Lower leg skin (tissue), 3 donors: Measurements from ENCODE around the gene TMEM87A.

Source experiments
- POLR2A ChIP-seq, 2 donors: fragments of 450-650 bp; IDR thresholded peaks; one replicate each; pipeline ENCODE4 v1.6.1; 2016 to 2017; ENCODE audit warnings: antibody characterized with exemption in 2 of 2, mild to moderate bottlenecking in 1 of 2, moderate library complexity in 1 of 2
- TF ChIP-seq, protein P1 (sequence below), 3 donors: fragments of 450-650 bp; IDR thresholded peaks; one replicate each; pipeline ENCODE4 v1.5.1; 2016; ENCODE audit warnings: antibody characterized with exemption in 3 of 3, mild to moderate bottlenecking in 3 of 3, moderate library complexity in 2 of 3

DNA sequence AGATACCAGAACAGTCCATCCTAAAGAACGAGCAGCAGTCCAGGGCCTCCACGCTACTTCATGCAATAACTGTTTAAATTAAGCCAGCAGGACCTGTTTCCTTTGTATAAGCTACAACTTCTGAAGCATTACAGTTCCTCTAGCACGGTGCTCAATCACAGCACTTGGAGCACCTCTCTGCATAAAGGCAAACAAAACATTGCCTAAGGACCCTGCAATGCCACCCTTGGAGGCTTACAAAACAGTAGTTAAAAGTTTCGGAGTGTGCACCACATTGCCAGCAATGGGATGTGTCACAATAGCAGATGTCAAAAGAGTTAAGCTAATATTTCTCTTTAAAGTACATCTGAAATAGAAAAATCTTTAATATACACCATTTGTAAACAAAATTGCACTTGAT lies 62.5 kb downstream of the TMEM87A start:
- TF ChIP-seq, protein P1, sequence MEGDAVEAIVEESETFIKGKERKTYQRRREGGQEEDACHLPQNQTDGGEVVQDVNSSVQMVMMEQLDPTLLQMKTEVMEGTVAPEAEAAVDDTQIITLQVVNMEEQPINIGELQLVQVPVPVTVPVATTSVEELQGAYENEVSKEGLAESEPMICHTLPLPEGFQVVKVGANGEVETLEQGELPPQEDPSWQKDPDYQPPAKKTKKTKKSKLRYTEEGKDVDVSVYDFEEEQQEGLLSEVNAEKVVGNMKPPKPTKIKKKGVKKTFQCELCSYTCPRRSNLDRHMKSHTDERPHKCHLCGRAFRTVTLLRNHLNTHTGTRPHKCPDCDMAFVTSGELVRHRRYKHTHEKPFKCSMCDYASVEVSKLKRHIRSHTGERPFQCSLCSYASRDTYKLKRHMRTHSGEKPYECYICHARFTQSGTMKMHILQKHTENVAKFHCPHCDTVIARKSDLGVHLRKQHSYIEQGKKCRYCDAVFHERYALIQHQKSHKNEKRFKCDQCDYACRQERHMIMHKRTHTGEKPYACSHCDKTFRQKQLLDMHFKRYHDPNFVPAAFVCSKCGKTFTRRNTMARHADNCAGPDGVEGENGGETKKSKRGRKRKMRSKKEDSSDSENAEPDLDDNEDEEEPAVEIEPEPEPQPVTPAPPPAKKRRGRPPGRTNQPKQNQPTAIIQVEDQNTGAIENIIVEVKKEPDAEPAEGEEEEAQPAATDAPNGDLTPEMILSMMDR (IDR thresholded peaks at IDR 0.05), result no peak
- no peak for TF ChIP-seq POLR2A (IDR thresholded peaks at IDR 0.05)
